Measurements from ENCODE around the gene HDAC1. TPM values are rescaled to one million over a fixed set of nuclear protein-coding genes. Genes with fewer than 3 reads are reported as not detected.

The HDAC1 gene
- polyA plus RNA-seq, 1 experiment = 185 TPM

DNA sequence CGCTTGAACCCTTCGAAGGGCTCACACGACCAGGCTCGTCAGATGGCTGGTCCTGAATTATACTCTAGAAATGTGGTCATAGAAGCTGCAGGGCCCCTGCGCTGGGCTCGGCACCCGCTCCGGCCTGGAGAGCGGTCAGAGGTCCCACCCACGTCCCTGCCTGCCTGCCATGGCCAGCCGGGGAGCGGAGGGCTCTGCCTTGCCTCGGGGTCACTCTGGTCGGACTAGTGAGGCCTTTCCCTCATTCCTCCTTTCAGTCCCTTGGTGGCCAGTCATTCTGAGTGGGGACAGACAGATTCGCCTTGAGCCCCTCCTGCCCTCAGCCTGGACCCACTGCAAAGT, 44.7 kb downstream of the HDAC1 start:
- ChIA-PET CTCF (interaction anchor here (0.9 to 2.2 kb wide), 7 partner anchors 17 to 121 kb away, joined by 3 to 8 read pairs (median 3); no protein-coding TSS in a partner anchor), POLR2A (interaction anchor here (0.7 to 1.2 kb wide), 4 partner anchors 15 to 121 kb away, joined by 3 to 17 read pairs (median 7); no protein-coding TSS in a partner anchor)
- Histone ChIP-seq H3K27me3 (ENCODE audit: control insufficient read depth, insufficient read depth, low read length) (no peaks in the 10 kb centered on the region), H3K36me3 (ENCODE audit: control insufficient read depth, insufficient read depth, low read length) (peaks cover 9% of the 10 kb centered on the region), H3K4me3 (ENCODE audit: low read depth, low read length) (peak overlapping the region; percentile 61)
- DNase-seq (ENCODE audit: low read depth) = no peak
- TF ChIP-seq, protein P1, sequence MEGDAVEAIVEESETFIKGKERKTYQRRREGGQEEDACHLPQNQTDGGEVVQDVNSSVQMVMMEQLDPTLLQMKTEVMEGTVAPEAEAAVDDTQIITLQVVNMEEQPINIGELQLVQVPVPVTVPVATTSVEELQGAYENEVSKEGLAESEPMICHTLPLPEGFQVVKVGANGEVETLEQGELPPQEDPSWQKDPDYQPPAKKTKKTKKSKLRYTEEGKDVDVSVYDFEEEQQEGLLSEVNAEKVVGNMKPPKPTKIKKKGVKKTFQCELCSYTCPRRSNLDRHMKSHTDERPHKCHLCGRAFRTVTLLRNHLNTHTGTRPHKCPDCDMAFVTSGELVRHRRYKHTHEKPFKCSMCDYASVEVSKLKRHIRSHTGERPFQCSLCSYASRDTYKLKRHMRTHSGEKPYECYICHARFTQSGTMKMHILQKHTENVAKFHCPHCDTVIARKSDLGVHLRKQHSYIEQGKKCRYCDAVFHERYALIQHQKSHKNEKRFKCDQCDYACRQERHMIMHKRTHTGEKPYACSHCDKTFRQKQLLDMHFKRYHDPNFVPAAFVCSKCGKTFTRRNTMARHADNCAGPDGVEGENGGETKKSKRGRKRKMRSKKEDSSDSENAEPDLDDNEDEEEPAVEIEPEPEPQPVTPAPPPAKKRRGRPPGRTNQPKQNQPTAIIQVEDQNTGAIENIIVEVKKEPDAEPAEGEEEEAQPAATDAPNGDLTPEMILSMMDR (IDR thresholded peaks at IDR 0.05; ENCODE audit: insufficient read depth, low read depth, low read length) = no peak

DNA sequence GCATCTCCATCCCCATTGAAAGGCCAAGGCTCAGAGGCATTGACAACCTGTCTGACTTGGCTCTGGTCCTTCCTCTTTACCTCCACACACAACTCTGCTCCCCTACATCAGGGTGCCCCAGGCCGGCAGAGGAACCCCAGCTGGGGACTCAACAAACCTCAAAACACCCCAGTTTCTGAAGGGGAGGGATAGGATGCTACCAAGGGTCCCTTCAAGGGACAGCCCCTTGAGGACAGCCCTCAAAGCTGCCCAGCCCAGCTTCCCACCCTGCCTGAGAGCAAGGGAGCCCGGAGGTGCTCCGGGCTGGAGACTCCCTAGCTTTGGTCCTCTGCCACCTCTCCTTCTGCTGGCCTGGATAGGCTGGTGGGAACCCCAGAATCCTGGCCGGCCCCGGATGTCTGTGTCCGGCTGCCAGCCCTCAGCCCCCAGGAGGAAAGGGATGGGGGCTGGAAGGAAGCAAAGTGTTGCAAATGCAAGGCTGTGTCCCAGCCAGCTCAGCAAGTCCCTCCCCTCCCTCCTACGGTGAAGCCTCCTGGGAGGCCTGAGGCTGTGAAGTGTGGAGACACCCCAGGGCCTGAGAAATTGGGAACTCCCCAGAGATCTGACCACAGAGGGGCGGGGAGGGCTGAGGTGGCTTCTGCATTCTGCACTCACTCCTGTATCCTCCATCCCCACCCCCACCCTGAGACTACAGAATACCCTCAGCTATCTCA, 45.2 kb downstream of the HDAC1 start:
- Histone ChIP-seq H3K27me3 (ENCODE audit: control insufficient read depth, insufficient read depth, low read length) (no peaks in the 10 kb centered on the region), H3K4me3 (ENCODE audit: low read depth, low read length) (no peak overlapping the region), H3K36me3 (ENCODE audit: control insufficient read depth, insufficient read depth, low read length) (peaks cover 5% of the 10 kb centered on the region)
- POLR2A ChIA-PET = interaction anchor here (0.7 kb wide), 1 partner anchor 8 kb away, joined by 4 read pairs; no protein-coding TSS in a partner anchor
- TF ChIP-seq, protein P1 (IDR thresholded peaks at IDR 0.05; ENCODE audit: insufficient read depth, low read depth, low read length) = no peak
- CTCF ChIA-PET = interaction anchor here (0.9 to 2.2 kb wide), 5 partner anchors 16 to 122 kb away, joined by 3 to 8 read pairs (median 4); no protein-coding TSS in a partner anchor
- no peak for DNase-seq (ENCODE audit: low read depth)

DNA sequence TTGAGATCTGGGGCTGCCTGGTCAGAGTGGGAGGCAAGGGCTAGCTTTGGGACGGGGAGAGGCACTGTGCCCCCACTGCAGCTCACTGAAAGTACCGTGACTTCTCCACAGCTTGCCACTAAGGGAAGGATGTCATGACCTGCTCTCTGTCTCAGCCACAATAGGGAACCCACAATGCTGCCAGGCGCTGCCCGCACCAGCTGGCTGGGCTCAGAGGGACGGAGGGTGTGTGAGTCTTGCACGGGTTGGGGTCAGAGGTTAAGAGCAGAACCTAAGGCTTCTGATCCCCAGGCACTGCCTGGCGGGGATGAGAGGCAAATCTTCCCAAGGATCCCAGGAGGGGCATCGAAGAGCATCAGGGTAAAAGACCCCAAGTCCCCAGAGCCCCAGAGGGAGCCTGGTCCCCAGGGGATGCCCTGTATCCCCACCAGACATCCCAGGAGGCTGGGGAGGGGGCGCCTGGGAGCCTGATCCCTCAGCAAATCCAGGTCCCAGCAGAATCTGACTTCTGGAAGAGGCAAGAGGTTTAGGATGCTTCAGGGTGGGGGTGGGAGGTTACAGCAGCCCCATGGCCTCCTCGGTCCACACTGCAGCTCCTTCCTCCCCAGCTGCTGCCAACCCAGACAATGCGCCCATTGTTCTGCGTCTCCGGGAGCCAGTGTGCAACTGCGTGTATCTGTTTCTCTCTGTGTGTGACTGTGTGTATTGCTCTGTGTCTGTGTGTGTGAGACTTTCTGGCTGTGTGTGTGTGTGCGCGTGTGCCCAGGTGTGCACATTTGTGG, 46.2 kb downstream of the HDAC1 start:
- TF ChIP-seq, protein P1 (IDR thresholded peaks at IDR 0.05; ENCODE audit: insufficient read depth, low read depth, low read length) = no peak
- ChIA-PET POLR2A (interaction anchor here (0.7 kb wide), 1 partner anchor 7 kb away, joined by 4 read pairs; no protein-coding TSS in a partner anchor), CTCF (interaction anchor here (1.1 kb wide), 1 partner anchor 123 kb away, joined by 3 read pairs; no protein-coding TSS in a partner anchor)
- peaks cover 2% of the 10 kb centered on the region; the same call in 1 of the 2 replicates for H3K36me3 ChIP-seq (ENCODE audit: control insufficient read depth, insufficient read depth, low read length)
- no peaks in the 10 kb centered on the region for H3K27me3 ChIP-seq (ENCODE audit: control insufficient read depth, insufficient read depth, low read length)
- H3K4me3 ChIP-seq (ENCODE audit: low read depth, low read length) = no peak overlapping the region
- DNase-seq (ENCODE audit: low read depth) = no peak

DNA sequence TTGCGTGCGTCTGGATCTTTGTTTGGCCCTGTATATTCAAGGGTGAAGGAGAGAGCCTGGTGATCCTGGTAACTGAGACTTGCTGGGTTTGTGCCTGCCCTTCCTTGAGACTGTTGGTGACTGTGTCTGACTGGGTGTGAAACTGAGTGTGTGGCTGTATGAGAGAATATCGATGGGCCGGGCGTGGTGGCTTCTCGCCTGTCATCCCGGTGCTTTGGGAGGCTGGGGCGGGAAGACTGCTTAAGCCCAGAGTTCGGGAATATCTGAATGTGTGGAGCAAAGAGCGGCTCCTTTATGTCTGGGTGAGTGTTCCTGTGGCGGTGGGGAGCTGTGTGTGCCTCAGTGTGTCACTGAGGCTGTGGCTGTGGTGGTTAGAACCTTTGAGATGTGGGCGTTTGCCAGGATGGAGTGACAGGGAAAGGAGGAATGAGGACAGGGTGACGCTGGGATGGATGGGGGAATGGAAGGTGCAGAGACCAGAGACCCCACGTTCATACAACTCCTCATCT, 46.8 kb downstream of the HDAC1 start:
- TF ChIP-seq, protein P1 (IDR thresholded peaks at IDR 0.05; ENCODE audit: insufficient read depth, low read depth, low read length) = no peak
- ChIA-PET POLR2A (no interaction called here), CTCF (no interaction called here)
- Histone ChIP-seq H3K4me3 (ENCODE audit: low read depth, low read length) (no peak overlapping the region), H3K27me3 (ENCODE audit: control insufficient read depth, insufficient read depth, low read length) (no peaks in the 10 kb centered on the region), H3K36me3 (ENCODE audit: control insufficient read depth, insufficient read depth, low read length) (0 out of 2 replicates have a peak, but pooled peaks cover 2% of the 10 kb centered on the region)
- DNase-seq (ENCODE audit: low read depth) = no peak
